GM18502 (cell line): ENCODE data around the gene OPCML.

Source experiments
- ATAC-seq: cut with Tn5 transposase; IDR thresholded peaks from one replicate; pipeline ENCODE4 v1.9.1; 2021; ENCODE audit warnings: mild to moderate bottlenecking; ENCODE audit not compliant: unreplicated experiment, poor library complexity

Gene OPCML

DNA sequence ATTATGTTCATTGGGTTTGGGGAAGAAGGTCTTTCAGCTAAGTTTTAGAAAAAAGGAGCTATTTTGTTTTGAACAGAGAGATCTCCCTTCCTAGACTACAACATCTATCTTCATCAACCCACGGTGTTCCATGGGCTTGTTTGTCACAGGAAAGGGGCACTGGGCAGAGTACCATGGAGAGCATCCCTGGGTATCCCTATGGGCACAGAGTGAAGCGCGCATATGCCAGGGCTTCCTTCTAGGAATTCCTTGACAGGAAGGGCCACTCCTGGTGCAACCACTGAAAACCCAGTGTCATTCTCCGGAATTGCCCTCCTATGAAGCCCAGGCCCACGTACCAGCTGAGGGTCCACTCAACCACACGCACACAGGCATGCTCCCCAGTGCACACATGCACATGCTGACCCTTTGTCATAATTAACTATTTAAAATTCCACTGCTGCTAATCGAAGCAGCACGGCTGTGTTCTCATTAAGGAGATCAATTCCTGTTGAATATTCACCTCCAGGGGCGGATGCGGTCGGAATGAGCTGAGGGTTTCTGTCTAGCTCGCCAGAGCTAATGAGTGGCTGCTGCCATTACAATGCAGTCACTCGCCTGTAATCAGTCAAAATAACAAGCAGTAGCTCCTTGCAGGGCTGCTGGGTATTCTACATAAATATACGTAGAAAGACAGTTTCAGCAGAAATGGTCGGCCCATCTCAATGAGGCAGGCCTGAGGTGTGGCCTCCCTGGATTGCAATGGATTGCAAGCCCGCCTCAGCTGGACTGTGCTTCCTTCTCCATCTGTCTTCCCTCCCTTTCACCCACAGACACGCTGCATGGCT, 512.5 kb downstream of the OPCML start:
- no peak for ATAC-seq

DNA sequence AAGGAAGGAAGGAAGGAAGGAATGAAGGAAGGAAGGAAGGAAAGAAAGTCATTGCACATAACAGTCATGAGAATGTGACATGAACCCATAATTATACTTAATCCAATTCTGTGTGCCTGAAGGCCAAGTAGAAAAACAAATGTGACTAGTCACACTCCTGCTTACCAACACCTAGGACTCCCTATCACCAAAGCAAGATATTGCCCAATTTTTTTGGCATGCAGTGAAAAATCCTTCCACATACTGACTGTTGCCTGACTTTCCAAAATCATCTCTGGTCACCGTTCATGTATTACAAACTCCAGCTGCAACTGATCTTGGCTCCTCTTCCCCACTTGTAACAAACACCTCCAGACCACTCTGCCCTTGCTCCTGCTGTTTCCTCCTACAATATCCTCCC, 516.8 kb downstream of the OPCML start:
- no peak for ATAC-seq

GRCh38 chr11:133014337-133014736, 518.0 kb downstream of the OPCML start:
- ATAC-seq, result no peak

DNA sequence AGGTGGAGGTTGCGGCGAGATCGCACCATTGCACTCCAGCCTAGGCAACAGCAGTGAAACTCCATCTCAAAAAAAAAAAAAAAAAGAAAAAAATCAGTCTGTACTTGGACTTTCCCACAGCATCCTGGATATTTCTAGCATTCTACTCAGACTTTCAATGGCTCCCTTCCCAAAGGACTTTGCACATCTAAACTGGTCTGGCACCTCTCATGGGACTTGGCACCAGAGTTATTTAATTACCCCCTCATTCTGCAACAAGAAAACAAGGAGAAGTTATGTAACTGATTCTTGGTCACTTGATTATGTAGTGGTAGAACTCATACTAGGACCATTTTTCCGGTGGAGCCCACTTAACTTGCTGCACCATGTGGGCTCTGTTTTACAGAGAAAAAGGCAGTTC, 519.5 kb downstream of the OPCML start:
- no peak for ATAC-seq

DNA sequence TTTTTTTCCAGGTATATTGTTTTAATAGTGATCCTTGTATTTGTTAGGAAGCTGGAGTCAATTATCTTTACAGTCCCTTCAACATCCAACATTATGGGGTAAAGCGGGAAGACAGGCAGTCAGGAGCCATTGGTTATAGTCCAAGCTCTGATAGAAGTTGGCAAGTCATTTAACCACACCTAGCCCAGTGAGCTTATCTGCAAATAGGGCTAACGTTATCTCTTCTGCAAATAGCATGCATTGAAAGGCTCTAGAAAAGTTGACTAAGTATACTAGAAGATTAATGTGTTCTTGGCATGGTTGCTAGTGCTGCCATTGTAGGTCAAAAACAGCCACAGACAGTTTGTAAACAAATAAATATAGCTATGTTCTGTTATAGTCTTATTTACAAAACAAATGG, 520.7 kb downstream of the OPCML start:
- ATAC-seq, result no peak

GRCh38 chr11:133007027-133007584, 525.2 kb downstream of the OPCML start:
- no peak for ATAC-seq

DNA sequence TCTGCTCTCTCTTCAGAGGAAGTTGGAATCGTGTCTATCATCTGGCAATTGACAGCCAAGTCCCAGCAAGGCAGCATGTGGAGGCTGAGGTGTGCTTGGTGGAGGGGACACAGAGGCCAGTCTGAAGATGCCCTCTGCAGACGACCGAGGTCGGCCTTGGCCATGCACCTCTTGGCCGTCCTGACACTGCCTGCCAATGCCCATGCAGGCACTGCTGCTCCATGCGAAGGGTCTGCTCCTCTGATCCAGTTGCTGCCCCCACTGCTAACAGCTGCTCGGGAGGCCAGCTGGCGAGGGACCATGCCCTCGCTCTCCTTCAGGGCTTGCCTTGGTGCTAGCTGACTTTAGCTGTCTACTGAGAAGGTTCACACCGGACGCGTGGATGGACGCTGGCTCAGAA, 527.9 kb downstream of the OPCML start:
- no peak for ATAC-seq

DNA sequence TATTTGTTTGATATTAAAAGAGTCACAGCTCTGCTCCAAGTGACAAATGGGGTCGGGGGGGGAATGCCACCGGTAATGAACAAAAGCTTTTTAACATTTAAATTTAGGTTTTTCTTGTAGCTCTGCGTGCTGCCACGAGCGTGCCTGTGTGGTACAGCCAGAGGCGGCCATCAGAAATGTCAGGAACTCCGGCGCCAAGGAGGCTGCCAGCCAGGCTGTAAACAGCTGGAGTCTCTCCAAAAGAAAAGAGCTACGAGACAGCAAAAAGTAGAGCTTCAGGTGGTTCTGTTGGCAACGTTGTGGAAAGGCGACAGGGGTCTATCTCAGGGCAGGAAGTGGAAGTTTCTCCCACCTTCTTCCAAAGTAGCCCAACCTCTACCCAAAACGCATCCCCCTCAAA, 532.8 kb downstream of the OPCML start:
- no peak for ATAC-seq

GRCh38 chr11:132999031-132999430, 533.3 kb downstream of the OPCML start:
- no peak for ATAC-seq

DNA sequence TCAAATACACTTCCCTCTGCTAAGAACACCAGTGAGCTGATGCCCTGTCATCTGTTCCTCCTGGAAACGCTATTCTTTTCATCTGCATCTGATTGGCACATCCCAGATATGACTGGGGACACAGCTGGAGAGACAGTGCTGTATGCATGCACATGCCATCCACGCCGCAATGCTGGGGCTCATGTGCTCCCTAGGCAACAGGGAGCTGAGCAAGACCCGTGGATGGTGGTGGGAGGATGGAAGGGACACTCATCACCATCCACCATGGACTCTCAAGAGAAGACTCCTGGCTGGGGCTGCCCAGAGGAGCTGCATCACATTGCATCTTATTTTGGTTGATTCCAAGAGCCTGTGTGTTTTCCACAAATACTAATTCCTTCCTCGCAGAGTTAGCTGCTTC, 534.9 kb downstream of the OPCML start:
- ATAC-seq, result no peak

DNA sequence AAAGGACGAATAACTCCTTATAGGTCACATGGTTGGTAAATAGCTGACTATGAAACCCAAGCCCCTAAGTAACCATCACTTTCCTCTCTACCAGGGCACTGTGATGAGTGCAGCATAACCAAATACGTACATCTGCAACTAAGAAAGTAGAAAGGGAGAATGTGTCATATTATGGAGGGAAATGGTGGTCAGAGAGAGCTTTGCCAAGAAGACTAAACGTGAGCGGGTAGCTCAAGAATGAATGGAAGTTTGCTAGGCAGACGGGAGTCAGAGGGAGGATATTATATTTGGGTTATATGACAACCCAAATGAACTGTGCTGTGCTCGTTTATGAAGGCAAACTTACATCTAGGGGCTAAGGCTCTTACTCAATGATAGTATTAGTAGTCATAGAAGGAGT, 537.3 kb downstream of the OPCML start:
- no peak for ATAC-seq

DNA sequence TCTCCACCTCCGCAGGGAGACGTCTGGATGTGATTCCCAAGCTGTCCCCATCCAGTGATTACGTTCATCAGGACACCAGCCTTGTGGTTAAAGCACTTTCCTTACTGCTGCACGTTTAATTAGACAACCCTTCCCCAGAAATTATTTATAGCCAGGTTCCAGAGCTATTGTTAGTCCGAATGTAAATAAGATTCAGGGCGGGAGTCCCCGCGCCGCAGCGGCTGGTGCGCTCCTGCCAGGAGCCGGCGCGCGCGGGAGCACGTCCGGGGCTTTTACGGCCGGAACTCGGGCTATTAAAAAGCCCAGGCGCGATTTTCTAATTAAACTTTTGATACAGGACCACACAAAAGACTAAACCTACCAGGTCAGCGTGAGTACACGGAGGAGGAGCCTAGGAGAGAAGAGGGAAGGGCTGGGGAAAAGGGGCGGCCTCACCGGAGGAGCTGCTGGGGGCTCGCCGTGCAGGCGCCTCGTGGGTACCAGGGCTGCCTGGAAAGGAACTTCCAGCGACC, 538.3 kb downstream of the OPCML start:
- ATAC-seq, result no peak

DNA sequence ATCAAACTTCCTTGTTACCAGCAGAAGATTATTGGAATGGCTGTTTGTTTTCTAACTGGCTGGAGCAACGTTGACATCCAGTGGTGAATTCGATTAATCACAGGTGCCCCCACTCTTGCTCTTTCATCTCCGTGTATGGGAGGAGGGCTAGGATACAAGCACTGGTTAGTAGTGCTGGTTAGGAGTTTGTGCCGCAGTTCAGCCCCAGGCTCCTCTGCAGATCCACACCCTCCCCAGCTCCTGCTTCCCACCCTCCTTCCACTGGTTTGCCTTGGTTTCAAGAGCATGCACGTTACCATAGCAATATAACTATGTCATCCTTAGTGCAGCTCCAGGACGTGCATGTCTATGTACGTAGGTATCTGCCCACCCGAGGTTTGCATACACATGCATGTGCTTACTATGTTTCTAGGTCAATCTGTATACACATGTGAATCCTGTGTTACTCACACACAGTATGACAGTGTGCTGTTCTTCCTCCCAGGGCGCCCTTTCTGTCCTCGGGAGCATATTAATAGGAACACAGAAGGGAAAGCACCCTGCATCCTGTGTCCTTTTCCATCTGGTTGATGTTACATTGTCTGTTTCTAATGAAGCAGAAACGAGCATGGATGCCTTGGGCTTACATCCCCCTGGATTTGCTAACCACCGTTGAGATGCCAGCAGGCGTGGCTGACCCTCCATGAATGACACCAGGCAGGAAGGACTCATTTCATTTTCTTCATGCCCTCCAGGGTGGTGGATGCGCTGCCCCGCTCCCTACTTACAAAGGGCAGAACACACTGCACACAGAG, 539.3 kb downstream of the OPCML start:
- no peak for ATAC-seq

GRCh38 chr11:132988411-132988810, 543.9 kb downstream of the OPCML start:
- ATAC-seq, result no peak

DNA sequence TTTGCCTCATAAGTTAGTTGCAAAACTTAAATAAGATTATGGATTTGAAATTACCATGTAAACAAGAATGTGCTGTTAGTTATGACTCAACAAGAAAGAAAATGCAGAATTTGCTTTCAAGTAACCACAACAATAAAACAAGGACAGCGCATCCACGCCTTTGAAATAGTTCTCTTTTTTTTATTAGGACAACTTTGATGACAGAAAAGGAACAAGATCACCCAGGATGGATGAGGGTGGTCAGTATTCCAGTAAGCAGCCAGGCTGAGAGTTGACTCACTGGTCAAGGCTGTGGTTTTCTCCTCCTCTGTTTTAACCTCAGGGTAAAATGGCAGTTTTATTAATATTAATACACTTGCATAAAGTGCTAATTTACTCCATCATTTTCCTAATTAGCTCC, 544.4 kb downstream of the OPCML start:
- ATAC-seq, result no peak

DNA sequence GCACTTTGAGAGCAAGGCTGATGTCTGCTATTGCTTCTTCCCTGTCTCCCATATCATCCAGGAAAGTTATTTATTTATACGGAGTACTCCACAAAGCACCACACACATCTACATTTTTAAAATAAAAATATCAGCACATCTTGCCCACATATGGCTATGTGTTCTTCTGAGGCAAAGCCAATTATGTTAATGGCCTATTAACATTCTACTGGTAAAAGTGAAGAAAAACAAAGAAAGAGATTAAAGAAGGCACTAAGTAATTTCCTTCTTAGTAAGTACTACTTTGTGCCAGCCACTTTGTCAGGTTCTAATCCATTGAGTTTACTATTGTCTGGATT, 548.7 kb downstream of the OPCML start:
- no peak for ATAC-seq

DNA sequence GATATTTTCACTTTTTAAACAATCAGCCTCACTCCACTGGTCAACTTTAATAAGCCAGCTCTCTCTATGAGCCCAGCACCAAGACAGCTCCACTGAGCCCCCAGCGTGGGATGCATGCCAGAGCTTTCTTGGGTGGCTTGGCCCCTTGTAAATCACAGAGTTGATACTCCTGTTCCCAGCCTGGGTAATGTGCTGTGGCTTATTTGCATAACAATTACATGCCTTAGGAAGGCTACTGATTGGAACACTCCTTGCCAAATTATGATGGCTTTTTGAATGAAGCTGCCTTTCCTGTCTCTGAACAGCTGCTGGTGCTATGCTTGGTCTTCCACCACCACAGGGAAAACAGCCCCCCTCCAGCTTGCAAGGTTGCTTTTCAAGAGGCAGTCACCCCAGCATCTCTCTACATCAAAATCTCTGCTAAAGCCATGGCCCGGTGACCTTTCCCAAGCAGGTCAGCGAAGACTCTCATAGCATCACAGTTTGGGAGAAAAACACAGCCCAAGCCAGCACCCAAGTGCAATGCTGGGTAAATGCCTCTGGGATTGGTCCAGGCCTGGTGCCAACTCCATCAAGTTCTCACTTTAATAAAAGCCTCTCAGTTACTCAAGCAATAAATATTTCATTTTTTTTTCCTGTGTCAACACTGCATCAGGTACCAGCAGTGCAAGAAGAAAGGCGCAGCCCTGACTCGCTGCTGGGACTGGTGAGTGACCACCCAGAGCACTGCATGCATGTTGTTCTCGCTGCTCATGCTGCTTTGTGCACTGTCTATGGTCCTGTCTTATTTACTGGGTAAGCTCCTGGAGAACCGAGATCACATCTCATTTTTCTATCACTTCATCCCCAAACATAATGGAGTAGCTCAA, 549.3 kb downstream of the OPCML start:
- no peak for ATAC-seq

- ATAC-seq, result no peak
These were observed 551.0 kb downstream of the OPCML start for GRCh38 chr11:132981131-132981956.

DNA sequence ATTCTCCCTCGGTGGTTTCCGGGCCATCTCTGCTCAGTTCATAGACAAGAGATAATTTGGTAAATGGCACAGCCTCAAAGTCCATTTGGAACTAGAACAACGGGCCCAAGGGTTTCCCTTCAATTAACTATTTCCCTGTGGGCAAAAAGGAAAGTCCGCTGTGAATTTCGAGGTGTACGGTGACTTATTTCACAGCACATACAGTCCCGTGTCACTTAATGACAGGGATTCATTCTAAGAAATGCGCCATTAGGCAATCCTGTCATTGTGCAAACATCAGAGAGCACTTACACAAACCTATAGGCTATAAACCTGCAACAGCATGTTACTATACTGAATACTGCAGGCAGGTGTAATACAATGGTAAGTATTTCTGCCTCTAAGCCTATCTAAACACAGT, 551.6 kb downstream of the OPCML start:
- ATAC-seq, result no peak

- no peak for ATAC-seq
These were observed 554.6 kb downstream of the OPCML start for GRCh38 chr11:132977746-132978145.
